Panc1 (cell line): ENCODE data around the gene OR5I1. TPM values are rescaled to one million over a fixed set of nuclear protein-coding genes. Genes with fewer than 3 reads are reported as not detected.

ENCODE experiments used
- ATAC-seq: fragments of 200-7000 bp; cut with Tn5 transposase; 2 replicates; pipeline ENCODE4 v1.9.1; 2020; ENCODE audit warnings: mild to moderate bottlenecking, moderate library complexity
- BruUV-seq: library from RNA; stranded (reverse); fragments of 400-500 nt; replicated peaks from 2 replicates; lab custom pipeline; 2021; lab: Mats Ljungman, UMichigan
- CTCF ChIA-PET: fragments of 300-600 bp; sonication (Branson Sonifier 250); formaldehyde crosslinking; loops from one replicate; lab custom pipeline; 2022; ENCODE audit warnings: antibody characterized with exemption; lab: Charles Lee
- POLR2A ChIA-PET: fragments of 300-600 bp; sonication (Branson Sonifier 250); formaldehyde crosslinking; loops from one replicate; lab custom pipeline; 2022; ENCODE audit warnings: antibody characterized with exemption; lab: Charles Lee
- DNase-seq: peaks from one replicate; pipeline ENCODE4 v3.0.0-alpha.2; 2010; ENCODE audit warnings: low read depth, low spot score
- H3K27ac ChIP-seq: 2 replicates; pipeline ENCODE4 v1.5.1; 2011; ENCODE audit warnings: mild to moderate bottlenecking, low read length, inconsistent platforms
- H3K27me3 ChIP-seq: fragments of 200-500 bp; sonication (Bioruptor generic); 2 replicates; pipeline ENCODE4 v1.6.0; 2014; ENCODE audit warnings: low read length, inconsistent platforms; ENCODE audit not compliant: control insufficient read depth, insufficient read depth
- H3K36me3 ChIP-seq: fragments of 200-500 bp; sonication (Bioruptor generic); 2 replicates; pipeline ENCODE4 v1.5.1; 2014; ENCODE audit warnings: inconsistent platforms, mild to moderate bottlenecking, low read length, moderate library complexity; ENCODE audit not compliant: control insufficient read depth, insufficient read depth
- H3K4me1 ChIP-seq: 2 replicates; pipeline ENCODE4 v1.5.1; 2011; ENCODE audit warnings: inconsistent platforms, mild to moderate bottlenecking, low read length, moderate library complexity; ENCODE audit not compliant: control insufficient read depth, insufficient read depth
- H3K4me3 ChIP-seq, 2 experiments: 2 replicates each; pipeline ENCODE4 v1.5.1; 2011 to 2012; ENCODE audit warnings: low read depth in 2 of 2, low read length in 2 of 2, mild to moderate bottlenecking in 2 of 2, inconsistent platforms in 1 of 2, moderate library complexity in 1 of 2
- H3K9me3 ChIP-seq: fragments of 200-500 bp; sonication (Bioruptor generic); 2 replicates; pipeline ENCODE4 v1.5.1; 2014; ENCODE audit warnings: low read depth, mild to moderate bottlenecking, inconsistent platforms, low read length, moderate library complexity; ENCODE audit not compliant: control insufficient read depth, insufficient read depth
- CTCF ChIP-seq: fragments of 450-650 bp; IDR thresholded peaks from 2 replicates; pipeline ENCODE4 v1.5.1; 2017; ENCODE audit warnings: mild to moderate bottlenecking
- POLR2AphosphoS5 ChIP-seq: IDR thresholded peaks from 2 replicates; pipeline ENCODE4 v1.6.1; 2012; ENCODE audit warnings: mild to moderate bottlenecking, low read depth, low read length, moderate library complexity
- REST ChIP-seq, 2 experiments: IDR thresholded peaks; 2 replicates each; pipeline ENCODE4 v1.6.1; 2011 to 2012; ENCODE audit warnings: low read depth in 2 of 2, control low read depth in 1 of 2, low read length in 1 of 2, mild to moderate bottlenecking in 1 of 2, moderate library complexity in 1 of 2; ENCODE audit not compliant: insufficient read depth in 1 of 2
- SIN3A ChIP-seq: IDR thresholded peaks from 2 replicates; pipeline ENCODE4 v1.6.1; 2012; ENCODE audit warnings: low read depth, mild to moderate bottlenecking, low read length, moderate library complexity, borderline replicate concordance; ENCODE audit not compliant: insufficient read depth
- TCF7L2 ChIP-seq: IDR thresholded peaks from 2 replicates; pipeline ENCODE4 v1.6.1; 2011; ENCODE audit warnings: mild to moderate bottlenecking, low read depth, low read length, inconsistent platforms
- in situ Hi-C: cut with HindIII; loops from 2 replicates; pipeline ENCODE4 v1.10.0; 2016; ENCODE audit warnings: low sequenced_read_pairs, low pct_unique_long_range_greater_than_20kb
- intact Hi-C: fragments of 100-400 bp; cut with micrococcal nuclease; formaldehyde crosslinking; loops from one replicate; pipeline ENCODE4 v1.10.0; 2022; ENCODE audit not compliant: unreplicated experiment
- total RNA-seq: library from RNA; stranded (reverse); gene quantifications from one replicate; pipeline ENCODE4 v1.2.1, GENCODE V29; 2021; ENCODE audit not compliant: unreplicated experiment

OR5I1 gene
- total RNA-seq, 1 experiment from 2014 or later: not detected

GRCh38 chr11:55949330-55949729 is 13.1 kb upstream of the OR5I1 start:
- TF ChIP-seq TCF7L2: no peak
- TF ChIP-seq REST (IDR thresholded peaks at IDR 0.05; ENCODE audit: insufficient read depth in 1 of 2, low read depth in 2 of 2, low read length in 1 of 2): no peak
- TF ChIP-seq CTCF: no peak
- no peak for TF ChIP-seq POLR2AphosphoS5
- no peak for TF ChIP-seq SIN3A
- in situ Hi-C loops: no loop called here
- Histone ChIP-seq H3K27ac (no peak overlapping the region), H3K27me3 (no peaks in the 10 kb centered on the region), H3K9me3 (no peaks in the 10 kb centered on the region), H3K36me3 (no peaks in the 10 kb centered on the region), H3K4me3 (no peak overlapping the region), H3K4me1 (no peaks in the 10 kb centered on the region)
- CTCF ChIA-PET: no interaction called here
- intact Hi-C loops: no loop called here
- BruUV-seq: no TSS peak
- POLR2A ChIA-PET: no interaction called here
- no peak for DNase-seq
- ATAC-seq: no peak

GRCh38 chr11:55942785-55943392 is 6.7 kb upstream of the OR5I1 start:
- CTCF ChIA-PET: no interaction called here
- TF ChIP-seq CTCF (peak; percentile 56; the same call in 1 of the 2 replicates), SIN3A (no peak)
- no TSS peak for BruUV-seq
- no peaks in the 10 kb centered on the region for H3K27me3 ChIP-seq
- no peaks in the 10 kb centered on the region for H3K36me3 ChIP-seq
- H3K4me3 ChIP-seq: no peak overlapping the region
- H3K9me3 ChIP-seq: no peaks in the 10 kb centered on the region
- no peaks in the 10 kb centered on the region for H3K4me1 ChIP-seq
- ATAC-seq (no peak), DNase-seq (peak; percentile 22)
- in situ Hi-C loops (no loop called here), intact Hi-C loops (loop anchor here (2.0 kb wide), 1 partner anchor 840 kb away; no protein-coding TSS in a partner anchor)
- POLR2A ChIA-PET: no interaction called here
- H3K27ac ChIP-seq: no peak overlapping the region
